Upper lobe of right lung (tissue), 1 donor: ENCODE data around the gene CDC45. TPM values are rescaled to one million over a fixed set of nuclear protein-coding genes. Genes with fewer than 3 reads are reported as not detected.
"Not testable (repeated sequence)": the region's sequence is repeated elsewhere in the genome, so short reads cannot be mapped to it uniquely, and the experiment has no call there.

ENCODE experiments used
- ATAC-seq: fragments of 200-7000 bp; cut with Tn5 transposase; one replicate; pipeline ENCODE4 v1.9.1; 2020; ENCODE audit warnings: mild to moderate bottlenecking, moderate library complexity
- DNase-seq: peaks from one replicate; pipeline ENCODE4 v3.0.0-alpha.2; 2020
- H3K27ac ChIP-seq: fragments of 200-600 bp; one replicate; pipeline ENCODE4 v1.8.0; 2022
- H3K27me3 ChIP-seq: fragments of 200-600 bp; one replicate; pipeline ENCODE4 v1.8.0; 2022; ENCODE audit warnings: mild to moderate bottlenecking
- H3K36me3 ChIP-seq: fragments of 200-600 bp; one replicate; pipeline ENCODE4 v1.8.0; 2022
- H3K4me1 ChIP-seq: fragments of 200-600 bp; one replicate; pipeline ENCODE4 v1.8.0; 2022
- H3K4me3 ChIP-seq: fragments of 200-600 bp; one replicate; pipeline ENCODE4 v1.8.0; 2022; ENCODE audit warnings: mild to moderate bottlenecking
- H3K9me3 ChIP-seq: fragments of 200-600 bp; one replicate; pipeline ENCODE4 v1.8.0; 2022
- intact Hi-C: fragments of 100-400 bp; cut with DNase I; formaldehyde crosslinking; loops from one replicate; pipeline ENCODE4 v1.11.0; 2022
- total RNA-seq: library from RNA; stranded (reverse); fragmentation: NEBNext Ultra II Directional; extraction: Animal tissue kit (Norgen Biotek cat#: 25700); gene quantifications from one replicate; pipeline ENCODE4 v1.2.1, GENCODE V29; 2021
- TF ChIP-seq, protein P1 (sequence below): fragments of 200-600 bp; IDR thresholded peaks from one replicate; pipeline ENCODE4 v1.8.0; 2022; ENCODE audit warnings: antibody characterized with exemption
- donor health status: DM: no; HTN: yes; CAD: no; lungs with severe emphysema.

CDC45 gene
- total RNA-seq, 1 donor from 2014 or later = 0.58 TPM

- H3K9me3 ChIP-seq = no peaks in the 10 kb centered on the region
- no peaks in the 10 kb centered on the region for H3K36me3 ChIP-seq
- no peak overlapping the region for H3K4me3 ChIP-seq
- H3K4me1 ChIP-seq = no peaks in the 10 kb centered on the region
- intact Hi-C loops = no loop called here
- H3K27ac ChIP-seq = peak overlapping the region; percentile 19
- TF ChIP-seq, protein P1, sequence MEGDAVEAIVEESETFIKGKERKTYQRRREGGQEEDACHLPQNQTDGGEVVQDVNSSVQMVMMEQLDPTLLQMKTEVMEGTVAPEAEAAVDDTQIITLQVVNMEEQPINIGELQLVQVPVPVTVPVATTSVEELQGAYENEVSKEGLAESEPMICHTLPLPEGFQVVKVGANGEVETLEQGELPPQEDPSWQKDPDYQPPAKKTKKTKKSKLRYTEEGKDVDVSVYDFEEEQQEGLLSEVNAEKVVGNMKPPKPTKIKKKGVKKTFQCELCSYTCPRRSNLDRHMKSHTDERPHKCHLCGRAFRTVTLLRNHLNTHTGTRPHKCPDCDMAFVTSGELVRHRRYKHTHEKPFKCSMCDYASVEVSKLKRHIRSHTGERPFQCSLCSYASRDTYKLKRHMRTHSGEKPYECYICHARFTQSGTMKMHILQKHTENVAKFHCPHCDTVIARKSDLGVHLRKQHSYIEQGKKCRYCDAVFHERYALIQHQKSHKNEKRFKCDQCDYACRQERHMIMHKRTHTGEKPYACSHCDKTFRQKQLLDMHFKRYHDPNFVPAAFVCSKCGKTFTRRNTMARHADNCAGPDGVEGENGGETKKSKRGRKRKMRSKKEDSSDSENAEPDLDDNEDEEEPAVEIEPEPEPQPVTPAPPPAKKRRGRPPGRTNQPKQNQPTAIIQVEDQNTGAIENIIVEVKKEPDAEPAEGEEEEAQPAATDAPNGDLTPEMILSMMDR = no peak
- no peak for DNase-seq
- H3K27me3 ChIP-seq = no peaks in the 10 kb centered on the region
- peak; percentile 87 for ATAC-seq
These were observed 64.4 kb downstream of the CDC45 start for GRCh38 chr22:19543970-19544708.

- Histone ChIP-seq H3K9me3 (no peaks in the 10 kb centered on the region), H3K36me3 (no peaks in the 10 kb centered on the region), H3K27ac (no peak overlapping the region), H3K27me3 (no peaks in the 10 kb centered on the region), H3K4me3 (no peak overlapping the region), H3K4me1 (no peaks in the 10 kb centered on the region)
- TF ChIP-seq, protein P1 = no peak
- intact Hi-C loops = no loop called here
- DNase-seq (no peak), ATAC-seq (no peak)
These were observed 66.2 kb downstream of the CDC45 start for GRCh38 chr22:19545935-19546207.

GRCh38 chr22:19546680-19547079 is 67.0 kb downstream of the CDC45 start:
- TF ChIP-seq, protein P1 = no peak
- Histone ChIP-seq H3K27ac (no peak overlapping the region), H3K4me1 (no peaks in the 10 kb centered on the region), H3K4me3 (no peak overlapping the region), H3K27me3 (no peaks in the 10 kb centered on the region), H3K36me3 (no peaks in the 10 kb centered on the region), H3K9me3 (no peaks in the 10 kb centered on the region)
- ATAC-seq (no peak), DNase-seq (no peak)
- intact Hi-C loops = no loop called here

DNA sequence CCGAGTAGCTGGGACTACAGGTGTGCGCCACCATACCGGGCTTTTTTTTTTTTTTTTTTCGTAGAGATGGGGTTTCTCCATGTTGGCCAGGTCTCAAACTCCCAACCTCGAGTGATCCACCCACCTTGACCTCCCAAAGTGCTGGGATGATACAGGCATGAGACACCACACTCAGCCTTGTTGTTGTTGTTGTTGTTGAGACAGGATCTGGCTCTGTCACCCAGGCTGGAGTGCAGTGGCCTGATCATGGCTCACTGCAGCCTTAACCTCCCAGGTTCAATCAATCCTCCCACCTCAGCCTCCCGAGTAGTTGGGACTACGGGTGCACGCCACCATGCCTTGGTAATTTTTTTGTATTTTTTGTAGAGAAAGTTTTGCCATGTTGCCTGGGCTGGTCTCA is 67.9 kb downstream of the CDC45 start:
- H3K36me3 ChIP-seq = no peaks in the 10 kb centered on the region
- H3K27me3 ChIP-seq = no peaks in the 10 kb centered on the region
- intact Hi-C loops = no loop called here
- H3K9me3 ChIP-seq = no peaks in the 10 kb centered on the region
- H3K4me1 ChIP-seq = no peaks in the 10 kb centered on the region
- ATAC-seq (no peak), DNase-seq (no peak)
- H3K27ac ChIP-seq = no peak overlapping the region
- H3K4me3 ChIP-seq = no peak overlapping the region
- TF ChIP-seq, protein P1 = no peak

- ATAC-seq, intact Hi-C loops, H3K9me3 ChIP-seq, H3K4me3 ChIP-seq, DNase-seq, H3K4me1 ChIP-seq, H3K36me3 ChIP-seq, H3K27me3 ChIP-seq, H3K27ac ChIP-seq: not testable (repeated sequence)
These were observed 68.7 kb downstream of the CDC45 start for GRCh38 chr22:19548427-19548826.

- Histone ChIP-seq H3K36me3 (no peaks in the 10 kb centered on the region), H3K4me3 (no peak overlapping the region), H3K4me1 (no peaks in the 10 kb centered on the region), H3K9me3 (peaks cover 5% of the 10 kb centered on the region), H3K27me3 (no peaks in the 10 kb centered on the region), H3K27ac (no peak overlapping the region)
- no peak for ATAC-seq
- intact Hi-C loops = no loop called here
- DNase-seq = no peak
- TF ChIP-seq, protein P1 = no peak
These were observed 69.2 kb downstream of the CDC45 start for GRCh38 chr22:19548964-19549363.
